Keratinocyte (primary cell): ENCODE measurements around the gene MFAP3L. TPM values are rescaled to one million over a fixed set of nuclear protein-coding genes. Genes with fewer than 3 reads are reported as not detected.

Source experiments
- DNase-seq: peaks from one replicate; pipeline ENCODE4 v3.0.0-alpha.2; 2011; ENCODE audit warnings: low read depth, missing footprints, low spot score
- FAIRE-seq: peaks from 2 replicates; lab custom pipeline; 2011; peaks lifted over from hg19 to GRCh38; lab: Jason Lieb, UNC
- H2AFZ ChIP-seq: 2 replicates; pipeline ENCODE4 v1.6.0; 2012; ENCODE audit warnings: low read length, control low read depth, inconsistent platforms; ENCODE audit not compliant: control insufficient read depth
- H3K27ac ChIP-seq: 2 replicates; pipeline ENCODE4 v1.5.1; 2011; ENCODE audit warnings: low read length; ENCODE audit not compliant: control insufficient read depth, insufficient read depth
- H3K27me3 ChIP-seq: 3 replicates; pipeline ENCODE4 v1.6.0; 2011; ENCODE audit warnings: low read length; ENCODE audit not compliant: control insufficient read depth, insufficient read depth; ENCODE audit errors: extremely low read depth
- H3K36me3 ChIP-seq, 2 experiments: 2 replicates in 1 of 2; 3 replicates in 1 of 2; pipeline ENCODE4 v1.5.1; 2011; ENCODE audit warnings: low read length in 2 of 2, mild to moderate bottlenecking in 1 of 2; ENCODE audit not compliant: control insufficient read depth in 2 of 2, insufficient read depth in 2 of 2; ENCODE audit errors: extremely low read depth in 1 of 2
- H3K4me1 ChIP-seq: 3 replicates; pipeline ENCODE4 v1.5.1; 2011; ENCODE audit warnings: low read length; ENCODE audit not compliant: control insufficient read depth, insufficient read depth; ENCODE audit errors: extremely low read depth
- H3K4me2 ChIP-seq: 3 replicates; pipeline ENCODE4 v1.6.0; 2011; ENCODE audit warnings: low read depth, low read length; ENCODE audit not compliant: control insufficient read depth, insufficient read depth; ENCODE audit errors: extremely low read depth
- H3K4me3 ChIP-seq, 3 experiments: fragments of 200-600 bp in 1 of 3; sonication (generic) in 1 of 3; 2 replicates in 2 of 3; 3 replicates in 1 of 3; pipeline ENCODE4 v1.5.1; 2011 to 2016; ENCODE audit warnings: low read length in 3 of 3, mild to moderate bottlenecking in 3 of 3, control low read depth in 2 of 3, inconsistent platforms in 1 of 3, low read depth in 1 of 3, mixed read lengths in 1 of 3, mixed run types in 1 of 3, moderate library complexity in 1 of 3; ENCODE audit not compliant: control insufficient read depth in 2 of 3, insufficient read depth in 2 of 3; ENCODE audit errors: extremely low read depth in 1 of 3
- H3K79me2 ChIP-seq: 2 replicates; pipeline ENCODE4 v1.6.0; 2012; ENCODE audit warnings: low read length; ENCODE audit not compliant: control insufficient read depth, insufficient read depth
- H3K9ac ChIP-seq: 3 replicates; pipeline ENCODE4 v1.6.0; 2011; ENCODE audit warnings: low read length; ENCODE audit not compliant: control insufficient read depth, insufficient read depth; ENCODE audit errors: extremely low read depth
- H3K9me1 ChIP-seq: 3 replicates; pipeline ENCODE4 v1.6.0; 2011; ENCODE audit warnings: low read length; ENCODE audit not compliant: control insufficient read depth, insufficient read depth; ENCODE audit errors: extremely low read depth
- H3K9me3 ChIP-seq: 2 replicates; pipeline ENCODE4 v1.5.1; 2012; ENCODE audit warnings: low read depth, low read length; ENCODE audit not compliant: control insufficient read depth
- H4K20me1 ChIP-seq: 3 replicates; pipeline ENCODE4 v1.6.0; 2011; ENCODE audit warnings: low read length; ENCODE audit not compliant: control insufficient read depth, insufficient read depth; ENCODE audit errors: extremely low read depth
- CTCF ChIP-seq, 3 experiments: IDR thresholded peaks in 1 of 3; conservative IDR thresholded peaks in 1 of 3; optimal IDR thresholded peaks in 1 of 3; 2 replicates in 2 of 3; 3 replicates in 1 of 3; pipeline versions ENCODE3 to v1.5.1; 2011; ENCODE audit warnings: low read length in 3 of 3, mild to moderate bottlenecking in 3 of 3, moderate library complexity in 2 of 3, control low read depth in 1 of 3, inconsistent platforms in 1 of 3; ENCODE audit not compliant: insufficient read depth in 2 of 3; ENCODE audit errors: extremely low read depth in 1 of 3
- EZH2 ChIP-seq: IDR thresholded peaks from one replicate; pipeline ENCODE4 v1.6.1; 2012; ENCODE audit warnings: inconsistent platforms, mild to moderate bottlenecking, low read length, moderate library complexity
- dilution Hi-C: fragments of 300-500 bp; cut with MboI; formaldehyde crosslinking; loops from one replicate; pipeline ENCODE4 v1.7.0; 2020; ENCODE audit warnings: low sequenced_read_pairs; ENCODE audit not compliant: extremely low pct_ligation_motif_present
- polyA plus RNA-seq, 5 experiments: library from polyadenylated mRNA; depleted of rRNA in 3 of 5; stranded (reverse) in 3 of 5; stranded (forward) in 1 of 5; unstranded in 1 of 5; fragments of >200 nt; gene quantifications; 1 replicate in 1 of 5; 2 replicates in 3 of 5; 3 replicates in 1 of 5; pipeline versions ENCODE4 v1.2.1 to v1.2.3, GENCODE V29; 2011 to 2012; ENCODE audit warnings: missing spikeins in 2 of 5, low read depth in 1 of 5, low replicate concordance in 1 of 5

MFAP3L gene
- polyA plus RNA-seq, 1 donor (not counting 4 experiments of a cell fraction or from before 2014, with no cell fraction given), result 7.6 TPM

- no peak for DNase-seq
- TF ChIP-seq EZH2 (no peak), CTCF (optimal IDR thresholded peaks at IDR 0.05 in 1 of 3, IDR thresholded peaks at IDR 0.05 in 1 of 3, conservative IDR thresholded peaks at IDR 0.05 in 1 of 3; ENCODE audit: extremely low read depth in 1 of 3, insufficient read depth in 2 of 3, low read length in 3 of 3) (no peak)
- no peak overlapping the region for H2AFZ ChIP-seq
- H3K4me1 ChIP-seq, result no peaks in the 10 kb centered on the region
- no peak for FAIRE-seq
- no peak overlapping the region for H3K4me2 ChIP-seq
- H3K79me2 ChIP-seq, result no peaks in the 10 kb centered on the region
- H3K36me3 ChIP-seq, result no peaks in the 10 kb centered on the region
- H3K27ac ChIP-seq, result no peak overlapping the region
- H3K9me3 ChIP-seq, result no peaks in the 10 kb centered on the region
- H3K9ac ChIP-seq, result no peak overlapping the region
- no peak overlapping the region for H3K4me3 ChIP-seq
- dilution Hi-C loops, result no loop called here
- H4K20me1 ChIP-seq, result no peaks in the 10 kb centered on the region
- H3K9me1 ChIP-seq, result no peaks in the 10 kb centered on the region
- H3K27me3 ChIP-seq, result no peaks in the 10 kb centered on the region
Observed at GRCh38 chr4:170058826-170059225, 32.6 kb upstream of the MFAP3L start.

GRCh38 chr4:170057866-170058265 lies 31.7 kb upstream of the MFAP3L start:
- no peak for FAIRE-seq
- Histone ChIP-seq H3K9me1 (no peaks in the 10 kb centered on the region), H3K9ac (no peak overlapping the region), H3K27ac (no peak overlapping the region), H4K20me1 (no peaks in the 10 kb centered on the region), H3K4me3 (no peak overlapping the region), H3K79me2 (no peaks in the 10 kb centered on the region), H2AFZ (no peak overlapping the region), H3K36me3 (no peaks in the 10 kb centered on the region), H3K27me3 (no peaks in the 10 kb centered on the region), H3K9me3 (no peaks in the 10 kb centered on the region), H3K4me2 (no peak overlapping the region), H3K4me1 (no peaks in the 10 kb centered on the region)
- no peak for DNase-seq
- TF ChIP-seq EZH2, result no peak
- dilution Hi-C loops, result no loop called here

GRCh38 chr4:170052919-170053318 lies 26.7 kb upstream of the MFAP3L start:
- H2AFZ ChIP-seq, result no peak overlapping the region
- no peaks in the 10 kb centered on the region for H3K79me2 ChIP-seq
- H3K4me3 ChIP-seq, result no peak overlapping the region
- H3K9me3 ChIP-seq, result no peaks in the 10 kb centered on the region
- FAIRE-seq (no peak), DNase-seq (no peak)
- H3K36me3 ChIP-seq, result no peaks in the 10 kb centered on the region
- no peaks in the 10 kb centered on the region for H3K4me1 ChIP-seq
- no peaks in the 10 kb centered on the region for H4K20me1 ChIP-seq
- H3K27me3 ChIP-seq, result no peaks in the 10 kb centered on the region
- H3K27ac ChIP-seq, result no peak overlapping the region
- H3K4me2 ChIP-seq, result no peak overlapping the region
- H3K9ac ChIP-seq, result no peak overlapping the region
- TF ChIP-seq CTCF (optimal IDR thresholded peaks at IDR 0.05 in 1 of 3, IDR thresholded peaks at IDR 0.05 in 1 of 3, conservative IDR thresholded peaks at IDR 0.05 in 1 of 3; ENCODE audit: extremely low read depth in 1 of 3, insufficient read depth in 2 of 3, low read length in 3 of 3) (no peak), EZH2 (no peak)
- H3K9me1 ChIP-seq, result no peaks in the 10 kb centered on the region
- dilution Hi-C loops, result no loop called here
